ENCODE results near the gene ZNF573. TPM values are rescaled to one million over a fixed set of nuclear protein-coding genes. Genes with fewer than 3 reads are reported as not detected.

ZNF573 gene
- total and polyA plus RNA-seq, 2 of the 13 experiments (the other 11 are each of a cell fraction or from before 2014, with no cell fraction given), result 3.1 to 9.3 TPM

- TF ChIP-seq PLSCR1 (CRISPR knock-in tag; IDR thresholded peaks at IDR 0.05; ENCODE audit: borderline replicate concordance) (no peak), RERE (CRISPR knock-in tag; IDR thresholded peaks at IDR 0.05; ENCODE audit: low read depth) (no peak), ZNF446 (CRISPR knock-in tag; IDR thresholded peaks at IDR 0.05) (no peak), ZNF501 (CRISPR knock-in tag; IDR thresholded peaks at IDR 0.05) (peak; percentile 90), ZNF619 (CRISPR knock-in tag; IDR thresholded peaks at IDR 0.05) (no peak), THAP9 (CRISPR knock-in tag; IDR thresholded peaks at IDR 0.05; ENCODE audit: borderline replicate concordance) (peak; percentile 57; the same call in 1 of the 2 replicates), MTA3 (CRISPR knock-in tag; IDR thresholded peaks at IDR 0.05) (no peak), NFKB2 (CRISPR knock-in tag; IDR thresholded peaks at IDR 0.05; ENCODE audit: borderline replicate concordance) (peak; percentile 42; the same call in 1 of the 2 replicates), TRAFD1 (CRISPR knock-in tag; IDR thresholded peaks at IDR 0.05; ENCODE audit: borderline replicate concordance) (0 out of 2 replicates have a peak, but pooled peaks have one; percentile 48), ARID4A (CRISPR knock-in tag; IDR thresholded peaks at IDR 0.05; ENCODE audit: borderline replicate concordance) (peak; percentile 63; the same call in 1 of the 2 replicates)
These were observed 60.1 kb downstream of the ZNF573 start, which contains the start of gene ZNF607 (continued) for GRCh38 chr19:37719111-37719926.

All from HepG2 (cell line).